ENCODE data around the gene TMSB10.

TMSB10 gene

DNA sequence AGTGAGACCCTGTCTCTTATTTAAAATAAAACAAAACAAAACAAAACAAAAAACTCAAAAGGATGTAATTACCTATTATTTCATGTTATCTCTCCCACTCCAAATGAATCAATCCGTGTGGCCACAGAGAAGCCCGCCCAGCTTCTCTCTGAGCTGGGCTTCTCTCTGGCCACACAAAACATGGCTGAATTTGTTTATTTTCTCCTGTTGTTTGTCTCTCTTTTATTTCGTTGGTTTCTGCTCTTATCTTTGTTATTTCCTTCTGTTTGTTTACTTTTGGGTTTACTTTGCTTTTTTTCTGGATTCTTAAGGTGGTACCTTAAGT, 23.1 kb upstream of the TMSB10 start:
- Histone ChIP-seq H3K27me3 (ENCODE audit: insufficient read depth, low read length) (peaks cover 26% of the 10 kb centered on the region), H4K8ac (ENCODE audit: low read depth, low read length) (no peak overlapping the region), H2BK120ac (ENCODE audit: insufficient read depth, low read length, poor library complexity) (no peak overlapping the region), H3K36me3 (ENCODE audit: control insufficient read depth in 1 of 2, insufficient read depth in 2 of 2, low read length in 2 of 2) (peaks cover 0 to 2% of the 10 kb centered on the region in 2 experiments), H3K79me1 (ENCODE audit: low read length) (peaks cover 6% of the 10 kb centered on the region), H2AK5ac (ENCODE audit: low read length) (no peak overlapping the region), H3K4me2 (ENCODE audit: low read length) (no peak overlapping the region), H2BK12ac (ENCODE audit: low read length) (no peak overlapping the region), H3K4me3 (ENCODE audit: low read depth, low read length) (no peak overlapping the region), H3K27ac (ENCODE audit: low read depth, low read length) (no peak overlapping the region), H3K4ac (ENCODE audit: low read depth, low read length) (no peak overlapping the region), H3K9ac (ENCODE audit: low read length) (no peak overlapping the region), H2BK5ac (ENCODE audit: low read depth, low read length, poor library complexity) (no peak overlapping the region), H4K12ac (ENCODE audit: low read depth, low read length) (no peak overlapping the region), H3K4me1 (ENCODE audit: control insufficient read depth in 1 of 2, insufficient read depth in 2 of 2, low read length in 2 of 2) (peaks cover 5 to 7% of the 10 kb centered on the region in 2 experiments), H4K91ac (ENCODE audit: low read depth, low read length) (no peak overlapping the region), H3K18ac (ENCODE audit: low read length) (no peak overlapping the region), H2AFZ (ENCODE audit: insufficient read depth, low read length, poor library complexity) (no peak overlapping the region), H3K9me3 (ENCODE audit: insufficient read depth, low read depth, low read length) (peaks cover 1% of the 10 kb centered on the region), H3K14ac (ENCODE audit: low read length) (no peak overlapping the region), H3K79me2 (ENCODE audit: control insufficient read depth, insufficient read depth, low read length, poor library complexity) (peaks cover 2% of the 10 kb centered on the region), H3K23ac (ENCODE audit: low read length) (no peak overlapping the region)
- WGBS (ENCODE audit: extremely low coverage, insufficient coverage, insufficient read length): no CpG with 5 or more reads among the region's 3 CpGs
- no peak for DNase-seq

- no peak overlapping the region for H3K9ac ChIP-seq (ENCODE audit: low read length)
- peaks cover 5 to 7% of the 10 kb centered on the region in 2 experiments for H3K4me1 ChIP-seq (ENCODE audit: control insufficient read depth in 1 of 2, insufficient read depth in 2 of 2, low read length in 2 of 2)
- no peak overlapping the region for H3K4me3 ChIP-seq (ENCODE audit: low read depth, low read length)
- H4K91ac ChIP-seq (ENCODE audit: low read depth, low read length): no peak overlapping the region
- H3K79me1 ChIP-seq (ENCODE audit: low read length): peaks cover 8% of the 10 kb centered on the region
- no peak overlapping the region for H4K12ac ChIP-seq (ENCODE audit: low read depth, low read length)
- no peak overlapping the region for H2AK5ac ChIP-seq (ENCODE audit: low read length)
- no peak overlapping the region for H3K4me2 ChIP-seq (ENCODE audit: low read length)
- H3K14ac ChIP-seq (ENCODE audit: low read length): no peak overlapping the region
- peaks cover 2% of the 10 kb centered on the region for H3K79me2 ChIP-seq (ENCODE audit: control insufficient read depth, insufficient read depth, low read length, poor library complexity)
- no peak overlapping the region for H4K8ac ChIP-seq (ENCODE audit: low read depth, low read length)
- H2BK12ac ChIP-seq (ENCODE audit: low read length): no peak overlapping the region
- no peak overlapping the region for H2BK120ac ChIP-seq (ENCODE audit: insufficient read depth, low read length, poor library complexity)
- no peak overlapping the region for H2AFZ ChIP-seq (ENCODE audit: insufficient read depth, low read length, poor library complexity)
- H3K4ac ChIP-seq (ENCODE audit: low read depth, low read length): no peak overlapping the region
- WGBS (ENCODE audit: extremely low coverage, insufficient coverage, insufficient read length): no CpG with 5 or more reads among the region's 4 CpGs
- H3K36me3 ChIP-seq (ENCODE audit: control insufficient read depth in 1 of 2, insufficient read depth in 2 of 2, low read length in 2 of 2): peaks cover 0 to 2% of the 10 kb centered on the region in 2 experiments
- H3K27me3 ChIP-seq (ENCODE audit: insufficient read depth, low read length): peaks cover 26% of the 10 kb centered on the region
- H3K23ac ChIP-seq (ENCODE audit: low read length): no peak overlapping the region
- no peak overlapping the region for H3K18ac ChIP-seq (ENCODE audit: low read length)
- peaks cover 1% of the 10 kb centered on the region for H3K9me3 ChIP-seq (ENCODE audit: insufficient read depth, low read depth, low read length)
- no peak overlapping the region for H3K27ac ChIP-seq (ENCODE audit: low read depth, low read length)
- H2BK5ac ChIP-seq (ENCODE audit: low read depth, low read length, poor library complexity): no peak overlapping the region
- DNase-seq: no peak
Observed at GRCh38 chr2:84882775-84883550, 22.5 kb upstream of the TMSB10 start.

DNA sequence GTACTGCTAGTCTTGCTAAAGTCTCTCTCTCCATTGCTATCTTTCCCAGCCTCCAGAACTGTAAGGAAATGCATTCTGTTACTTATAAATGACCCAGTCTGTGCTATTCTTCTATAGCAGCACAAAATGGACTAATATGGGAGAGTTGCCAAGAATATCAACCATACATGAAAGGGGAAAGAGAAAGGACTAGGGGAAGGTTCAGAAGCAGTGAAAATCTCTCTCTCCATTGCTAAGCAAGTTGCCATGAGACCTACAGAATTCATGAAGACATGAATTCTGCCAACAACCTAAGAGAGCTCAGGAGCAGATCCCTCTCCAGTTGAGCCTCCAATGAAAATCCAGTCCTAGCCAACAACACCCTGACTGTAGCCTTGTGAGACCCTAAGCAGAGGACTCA, 21.0 kb upstream of the TMSB10 start:
- Histone ChIP-seq H2AFZ (ENCODE audit: insufficient read depth, low read length, poor library complexity) (no peak overlapping the region), H3K23ac (ENCODE audit: low read length) (no peak overlapping the region), H3K4me2 (ENCODE audit: low read length) (no peak overlapping the region), H2BK5ac (ENCODE audit: low read depth, low read length, poor library complexity) (no peak overlapping the region), H3K9ac (ENCODE audit: low read length) (no peak overlapping the region), H3K9me3 (ENCODE audit: insufficient read depth, low read depth, low read length) (peaks cover 1% of the 10 kb centered on the region), H4K8ac (ENCODE audit: low read depth, low read length) (no peak overlapping the region), H3K4ac (ENCODE audit: low read depth, low read length) (no peak overlapping the region), H3K18ac (ENCODE audit: low read length) (no peak overlapping the region), H2BK12ac (ENCODE audit: low read length) (no peak overlapping the region), H3K4me3 (ENCODE audit: low read depth, low read length) (no peak overlapping the region), H3K36me3 (ENCODE audit: control insufficient read depth in 1 of 2, insufficient read depth in 2 of 2, low read length in 2 of 2) (no peaks in the 10 kb centered on the region), H3K27me3 (ENCODE audit: insufficient read depth, low read length) (peaks cover 18% of the 10 kb centered on the region), H3K4me1 (ENCODE audit: control insufficient read depth in 1 of 2, insufficient read depth in 2 of 2, low read length in 2 of 2) (peaks cover 14 to 16% of the 10 kb centered on the region in 2 experiments), H3K27ac (ENCODE audit: low read depth, low read length) (no peak overlapping the region), H4K12ac (ENCODE audit: low read depth, low read length) (no peak overlapping the region), H2BK120ac (ENCODE audit: insufficient read depth, low read length, poor library complexity) (no peak overlapping the region), H2AK5ac (ENCODE audit: low read length) (no peak overlapping the region), H3K79me2 (ENCODE audit: control insufficient read depth, insufficient read depth, low read length, poor library complexity) (peaks cover 2% of the 10 kb centered on the region), H4K91ac (ENCODE audit: low read depth, low read length) (no peak overlapping the region), H3K14ac (ENCODE audit: low read length) (no peak overlapping the region), H3K79me1 (ENCODE audit: low read length) (peaks cover 14% of the 10 kb centered on the region)
- DNase-seq: no peak

GRCh38 chr2:84885111-84885510, 20.3 kb upstream of the TMSB10 start:
- no peak overlapping the region for H2AFZ ChIP-seq (ENCODE audit: insufficient read depth, low read length, poor library complexity)
- H3K4me3 ChIP-seq (ENCODE audit: low read depth, low read length): no peak overlapping the region
- H4K91ac ChIP-seq (ENCODE audit: low read depth, low read length): no peak overlapping the region
- H3K9me3 ChIP-seq (ENCODE audit: insufficient read depth, low read depth, low read length): peaks cover 1% of the 10 kb centered on the region
- no peak overlapping the region for H3K18ac ChIP-seq (ENCODE audit: low read length)
- H3K79me2 ChIP-seq (ENCODE audit: control insufficient read depth, insufficient read depth, low read length, poor library complexity): peaks cover 2% of the 10 kb centered on the region
- no CpG with 5 or more reads among the region's 2 CpGs for WGBS (ENCODE audit: extremely low coverage, insufficient coverage, insufficient read length)
- DNase-seq: no peak
- no peak overlapping the region for H3K23ac ChIP-seq (ENCODE audit: low read length)
- no peak overlapping the region for H4K8ac ChIP-seq (ENCODE audit: low read depth, low read length)
- H2BK12ac ChIP-seq (ENCODE audit: low read length): no peak overlapping the region
- H2BK120ac ChIP-seq (ENCODE audit: insufficient read depth, low read length, poor library complexity): no peak overlapping the region
- peaks cover 14 to 16% of the 10 kb centered on the region in 2 experiments for H3K4me1 ChIP-seq (ENCODE audit: control insufficient read depth in 1 of 2, insufficient read depth in 2 of 2, low read length in 2 of 2)
- H3K27me3 ChIP-seq (ENCODE audit: insufficient read depth, low read length): peaks cover 15% of the 10 kb centered on the region
- no peak overlapping the region for H3K4ac ChIP-seq (ENCODE audit: low read depth, low read length)
- H3K36me3 ChIP-seq (ENCODE audit: control insufficient read depth in 1 of 2, insufficient read depth in 2 of 2, low read length in 2 of 2): no peaks in the 10 kb centered on the region
- H2AK5ac ChIP-seq (ENCODE audit: low read length): no peak overlapping the region
- H2BK5ac ChIP-seq (ENCODE audit: low read depth, low read length, poor library complexity): no peak overlapping the region
- H3K9ac ChIP-seq (ENCODE audit: low read length): no peak overlapping the region
- no peak overlapping the region for H3K27ac ChIP-seq (ENCODE audit: low read depth, low read length)
- H3K79me1 ChIP-seq (ENCODE audit: low read length): peaks cover 14% of the 10 kb centered on the region
- H4K12ac ChIP-seq (ENCODE audit: low read depth, low read length): no peak overlapping the region
- H3K4me2 ChIP-seq (ENCODE audit: low read length): no peak overlapping the region
- no peak overlapping the region for H3K14ac ChIP-seq (ENCODE audit: low read length)
